IPS DF 19.7 (cell line): ENCODE measurements around the gene CSF1.
"Not testable (repeated sequence)": the region's sequence is repeated elsewhere in the genome, so short reads cannot be mapped to it uniquely, and the experiment has no call there.

Source experiments
- DNase-seq: peaks from one replicate; pipeline ENCODE4 v3.0.0-alpha.2; 2013; ENCODE audit warnings: low read depth, low spot score

CSF1 gene

DNA sequence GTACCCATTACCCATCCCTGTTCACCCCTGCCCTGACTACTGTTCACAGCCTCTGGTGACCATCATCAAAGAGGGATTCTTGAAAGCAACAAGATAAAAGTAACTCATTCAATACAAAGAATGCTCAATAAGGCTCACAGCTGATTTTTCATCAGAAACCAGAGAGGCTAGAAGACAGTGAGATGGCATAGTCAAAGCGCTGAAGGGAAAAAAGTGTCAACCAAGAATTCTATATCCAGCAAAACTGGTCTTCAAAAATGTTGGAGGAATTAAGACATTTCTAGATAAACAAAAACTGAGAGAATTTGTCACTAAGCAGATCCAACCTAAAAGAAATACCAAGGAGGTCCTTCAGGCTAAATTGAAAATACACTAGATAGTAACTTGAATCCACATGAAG is 27.1 kb downstream of the CSF1 start:
- no peak for DNase-seq

DNA sequence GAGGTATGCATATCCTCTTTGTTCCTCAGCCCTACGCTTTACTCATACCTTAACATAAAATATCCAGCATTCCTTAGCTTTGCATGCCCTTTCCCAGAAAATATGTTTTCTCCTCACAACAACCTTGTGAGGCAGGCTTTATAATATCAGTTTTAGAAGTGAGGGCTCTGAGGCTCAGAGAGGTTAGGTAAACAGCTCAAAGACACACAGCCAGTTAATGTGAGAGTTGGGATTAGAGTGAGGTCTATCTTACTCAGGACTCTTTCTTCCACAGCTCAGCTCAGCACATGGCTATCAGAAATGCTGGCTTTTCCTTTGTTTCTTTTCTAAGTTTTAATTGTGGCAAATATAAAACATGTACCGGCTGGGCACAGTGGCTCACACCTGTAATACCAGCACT is 27.9 kb downstream of the CSF1 start:
- no peak for DNase-seq

DNA sequence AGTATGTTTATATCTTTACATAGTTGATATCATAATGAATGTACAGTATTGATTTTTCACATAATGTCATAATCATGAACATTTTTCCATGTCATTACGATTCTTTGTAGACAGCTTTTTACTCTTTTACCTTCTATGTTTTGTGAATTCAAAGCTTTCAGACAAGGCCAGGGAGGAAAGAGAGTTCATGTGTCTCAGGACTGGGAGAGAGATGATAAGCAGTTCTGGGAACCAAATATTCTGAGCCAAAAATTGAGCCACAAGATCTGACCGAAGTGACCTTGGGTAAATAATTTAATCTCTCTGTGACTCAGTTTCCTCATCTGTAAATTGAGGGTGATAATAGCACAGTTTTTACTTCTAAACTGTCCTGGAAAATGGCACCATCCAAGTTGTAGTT is 31.8 kb downstream of the CSF1 start:
- no peak for DNase-seq

DNA sequence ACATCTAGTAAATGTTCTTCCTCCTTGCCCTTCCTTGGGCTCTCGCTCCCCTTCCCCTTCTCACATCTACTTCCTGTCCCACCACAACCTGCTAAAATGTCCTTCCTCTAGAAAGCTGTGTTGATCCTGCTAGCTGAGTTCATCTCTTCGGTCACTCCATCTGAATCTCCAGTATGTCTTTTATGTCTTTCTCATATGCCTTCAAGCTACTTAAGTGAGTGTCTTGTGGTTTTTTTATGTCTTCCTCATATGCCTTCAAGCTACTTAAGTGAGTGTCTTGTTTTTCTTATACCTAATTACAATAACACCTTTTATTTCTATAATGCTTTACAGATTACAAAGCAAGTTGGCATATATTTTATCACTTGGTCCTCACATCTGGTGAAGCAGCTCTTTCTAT is 33.9 kb downstream of the CSF1 start:
- DNase-seq = no peak

DNA sequence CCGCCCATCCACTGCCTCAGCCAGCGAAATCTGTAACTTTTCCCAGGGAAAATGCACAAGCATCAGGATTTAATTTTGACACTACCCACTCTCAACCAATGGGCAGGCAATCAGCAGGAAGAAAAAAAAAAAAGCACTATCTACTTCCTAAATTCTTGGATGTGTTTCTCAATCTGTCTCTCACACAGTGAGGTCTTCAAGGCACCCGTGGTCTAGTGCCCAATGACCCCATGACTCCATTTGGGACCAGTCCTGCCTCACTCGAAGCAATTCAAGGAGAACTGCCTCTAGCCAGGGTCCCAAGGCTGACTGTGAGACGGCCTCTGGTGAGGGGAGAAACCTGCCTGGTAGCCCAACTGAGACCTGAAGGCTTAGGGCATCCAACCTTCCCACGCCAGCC is 35.9 kb downstream of the CSF1 start:
- no peak for DNase-seq

DNA sequence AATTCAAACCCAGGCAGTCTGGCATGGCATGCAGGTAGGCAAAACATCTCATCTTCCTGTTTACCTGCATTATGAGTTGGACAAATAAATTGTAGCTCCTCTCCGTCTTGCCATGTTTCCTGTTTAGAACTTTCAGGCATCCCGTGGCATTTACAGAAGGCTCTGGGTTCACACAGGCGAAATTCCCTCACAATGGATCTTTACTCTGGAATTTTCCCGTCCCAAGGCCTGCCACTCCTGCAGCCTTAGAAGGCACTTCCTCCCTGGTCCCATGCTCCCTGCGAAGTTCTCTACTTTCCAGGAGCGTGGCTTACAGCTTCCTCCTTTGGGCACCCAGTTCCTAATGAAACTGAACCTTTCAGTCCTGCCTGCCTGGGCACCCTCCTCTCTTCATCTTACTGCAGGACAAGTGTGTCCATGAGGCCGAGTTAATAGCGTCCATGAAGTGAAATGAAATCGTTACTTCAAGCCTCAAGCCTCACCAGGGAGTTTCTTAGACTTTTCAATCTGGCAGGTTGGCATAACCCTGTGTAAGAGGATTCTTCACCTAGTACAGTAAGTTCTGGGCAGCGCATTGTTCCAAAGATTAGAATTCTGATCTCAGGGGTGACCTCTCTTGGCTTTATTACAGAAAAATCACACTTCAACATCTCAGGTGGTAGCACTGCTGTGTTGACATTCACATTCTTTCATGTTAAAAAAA is 37.1 kb downstream of the CSF1 start:
- no peak for DNase-seq

DNA sequence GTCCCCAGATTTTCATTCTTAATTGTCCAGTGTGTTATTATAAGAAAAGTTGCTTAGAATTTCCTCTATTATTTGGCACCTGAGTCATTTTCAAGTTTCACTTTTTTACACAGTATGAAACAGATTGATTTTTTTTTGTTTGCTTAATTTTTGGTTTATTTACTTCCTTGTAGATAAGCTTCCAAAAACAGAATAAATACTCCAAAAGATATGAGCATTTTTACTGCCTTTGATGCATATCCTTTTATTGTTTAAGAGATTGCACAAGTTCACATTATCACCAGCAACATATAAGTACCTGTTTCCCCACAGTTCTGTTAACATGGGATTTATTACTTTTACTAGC is 37.6 kb downstream of the CSF1 start:
- DNase-seq = no peak

DNA sequence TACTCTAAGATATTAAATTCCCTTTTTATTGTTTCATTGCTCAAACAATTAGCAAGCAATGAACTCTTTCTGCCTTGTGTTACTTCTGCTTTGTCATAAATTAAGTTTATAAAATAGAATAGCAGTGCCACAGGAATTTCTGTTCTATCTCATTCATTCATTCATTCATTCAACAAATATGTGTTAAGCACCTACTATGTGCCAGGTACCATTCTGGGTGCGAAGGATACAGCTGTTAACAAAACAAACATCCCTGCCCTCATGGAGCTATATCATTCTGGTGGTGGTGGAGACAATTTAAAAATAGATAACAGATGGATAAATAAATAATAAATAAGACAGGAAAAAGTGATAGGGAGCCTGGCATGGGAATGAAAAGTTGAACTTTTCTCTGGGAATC is 39.4 kb downstream of the CSF1 start:
- DNase-seq = no peak

DNA sequence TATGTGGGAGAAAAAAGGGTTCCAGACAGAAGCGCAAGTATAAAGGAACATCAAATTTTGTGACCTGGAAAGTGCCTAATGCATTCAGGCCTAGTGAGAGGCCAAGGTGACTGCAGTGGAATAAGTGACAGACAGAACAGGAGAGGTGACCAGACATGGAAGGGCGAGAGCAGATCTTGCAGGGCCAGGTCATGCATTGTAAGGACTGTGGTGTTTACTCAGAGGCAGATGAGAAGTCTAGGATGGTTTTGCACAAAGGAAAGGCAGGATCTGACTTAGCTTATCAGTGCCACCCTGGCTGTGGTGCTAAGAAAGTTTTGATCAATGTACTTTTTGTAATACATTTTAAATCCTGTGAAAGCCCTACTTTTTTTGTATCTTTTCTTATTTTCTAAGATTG is 39.9 kb downstream of the CSF1 start:
- no peak for DNase-seq

DNA sequence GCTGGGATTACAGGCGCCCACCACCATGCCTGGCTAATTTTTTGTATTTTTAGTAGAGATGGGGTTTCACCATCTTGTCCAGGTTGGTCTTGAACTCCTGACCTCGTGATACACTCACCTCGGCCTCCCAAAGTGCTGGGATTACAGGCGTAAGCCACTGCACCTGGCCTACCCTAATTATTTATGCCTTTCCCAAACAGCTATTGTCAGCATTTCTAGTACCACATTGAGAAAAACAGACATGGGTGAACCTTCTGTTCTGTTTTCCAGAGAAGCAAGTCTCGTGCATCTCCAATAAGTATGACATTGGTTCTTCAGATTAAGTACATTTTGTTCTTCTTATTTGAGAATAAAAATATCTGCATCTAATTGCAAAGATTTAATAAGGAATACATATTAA is 40.9 kb downstream of the CSF1 start:
- DNase-seq = not testable (repeated sequence)

DNA sequence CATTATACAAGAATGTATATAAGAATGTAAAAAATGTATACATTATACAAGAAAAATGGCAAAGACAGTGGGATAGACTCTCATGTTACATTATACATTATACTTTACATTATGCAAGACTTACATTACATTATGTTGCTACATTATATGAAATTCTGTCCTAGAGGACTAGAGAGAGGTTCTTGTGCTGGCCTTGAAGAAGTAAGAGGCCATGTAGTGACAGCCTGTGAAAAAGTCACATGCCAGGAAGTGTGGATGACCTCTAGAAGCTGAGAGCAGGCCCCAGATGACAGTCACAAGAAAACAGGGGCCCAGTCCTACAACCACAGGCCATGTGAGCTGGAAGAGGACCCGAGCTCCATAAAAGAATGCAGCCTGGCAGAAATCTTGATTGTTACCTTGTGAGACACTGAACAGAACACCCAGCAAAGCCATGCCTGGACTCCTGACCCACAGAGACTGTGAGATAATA is 43.4 kb downstream of the CSF1 start:
- no peak for DNase-seq

DNA sequence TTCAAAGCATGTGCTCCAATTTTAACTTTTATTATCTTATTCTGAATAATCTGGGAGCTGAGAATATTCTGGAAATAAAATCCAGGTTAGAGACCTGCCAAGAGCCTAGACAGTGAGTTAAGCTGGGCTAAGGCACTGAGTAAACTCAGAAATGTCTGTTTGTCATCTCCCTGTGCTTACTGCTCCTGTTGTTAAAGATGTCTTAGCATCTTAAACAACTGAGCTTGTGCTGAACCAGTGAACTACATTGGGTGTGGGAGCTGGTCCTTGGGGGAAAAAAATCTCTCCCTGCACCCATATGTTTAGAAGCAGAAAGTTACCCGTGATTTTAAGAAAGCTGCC is 49.0 kb downstream of the CSF1 start:
- no peak for DNase-seq

DNA sequence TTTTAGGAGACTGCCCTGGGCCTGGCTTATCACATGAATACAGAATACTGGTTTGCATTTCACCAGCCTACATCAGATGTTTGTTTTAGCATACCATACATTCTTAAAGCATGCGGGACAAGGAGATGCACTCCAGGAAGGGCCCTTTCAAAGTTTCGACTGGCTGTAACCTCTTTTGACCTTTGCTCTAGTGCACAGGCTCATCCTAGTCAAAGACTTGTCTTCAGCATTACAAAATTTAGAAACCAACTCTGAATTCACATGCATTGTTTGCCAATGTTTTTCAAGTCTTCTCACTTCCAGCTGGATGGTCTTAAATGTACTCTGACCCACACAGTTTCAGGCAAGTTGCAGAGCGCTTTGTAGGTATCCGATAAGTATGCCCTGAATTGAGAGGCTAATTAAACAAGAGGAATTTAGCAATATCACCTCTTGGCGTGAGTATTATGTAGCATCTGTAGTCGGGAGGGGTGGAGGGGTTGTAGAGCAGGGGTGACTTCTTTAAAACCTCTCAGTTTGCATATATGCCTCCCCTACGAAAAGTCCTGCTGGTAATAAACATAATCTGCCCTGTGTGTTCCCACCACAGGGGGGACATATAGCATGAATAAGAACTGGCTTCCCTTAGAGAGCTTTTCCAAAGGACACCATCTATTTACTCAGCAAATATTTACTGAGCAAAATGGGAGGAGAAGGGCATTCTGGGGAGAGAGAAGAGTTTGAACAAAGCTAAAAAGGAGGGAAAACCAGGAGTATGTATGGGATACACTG is 49.5 kb downstream of the CSF1 start:
- DNase-seq = peak; percentile 54

DNA sequence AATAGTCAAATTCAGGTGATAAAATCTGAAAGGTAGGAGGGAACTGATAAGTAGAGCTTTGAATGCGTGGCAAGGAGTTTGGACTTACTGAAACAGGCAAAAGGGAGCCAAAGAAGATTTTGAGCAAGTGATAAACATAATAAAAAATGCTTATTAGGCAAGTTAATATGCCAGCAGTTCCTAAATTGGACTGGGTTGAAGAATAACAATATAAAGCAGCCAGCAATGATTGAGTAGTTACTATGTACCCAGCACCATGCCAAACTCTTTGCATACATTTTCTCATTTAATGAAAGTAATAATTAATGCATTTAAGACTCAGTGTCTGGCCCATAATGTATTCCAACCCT is 50.1 kb downstream of the CSF1 start:
- no peak for DNase-seq

DNA sequence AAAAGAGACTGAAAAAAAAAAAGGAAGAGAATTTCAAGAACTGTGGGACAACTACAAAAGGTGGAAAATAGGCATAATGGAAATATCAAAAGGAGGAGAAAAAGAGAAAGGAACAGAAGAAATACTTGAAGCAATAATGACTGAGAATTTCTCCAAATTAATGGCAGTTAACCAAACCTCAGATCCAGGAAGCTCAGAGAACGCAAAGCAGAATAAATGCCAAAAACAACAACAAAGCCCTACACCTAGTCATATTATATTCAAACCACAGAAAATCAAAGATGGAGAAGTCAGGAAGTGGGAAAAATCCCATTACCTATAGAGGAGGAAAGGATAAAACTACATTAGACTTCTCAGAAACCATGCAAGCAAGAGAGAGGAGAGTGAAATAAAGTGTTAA is 53.2 kb downstream of the CSF1 start:
- no peak for DNase-seq

DNA sequence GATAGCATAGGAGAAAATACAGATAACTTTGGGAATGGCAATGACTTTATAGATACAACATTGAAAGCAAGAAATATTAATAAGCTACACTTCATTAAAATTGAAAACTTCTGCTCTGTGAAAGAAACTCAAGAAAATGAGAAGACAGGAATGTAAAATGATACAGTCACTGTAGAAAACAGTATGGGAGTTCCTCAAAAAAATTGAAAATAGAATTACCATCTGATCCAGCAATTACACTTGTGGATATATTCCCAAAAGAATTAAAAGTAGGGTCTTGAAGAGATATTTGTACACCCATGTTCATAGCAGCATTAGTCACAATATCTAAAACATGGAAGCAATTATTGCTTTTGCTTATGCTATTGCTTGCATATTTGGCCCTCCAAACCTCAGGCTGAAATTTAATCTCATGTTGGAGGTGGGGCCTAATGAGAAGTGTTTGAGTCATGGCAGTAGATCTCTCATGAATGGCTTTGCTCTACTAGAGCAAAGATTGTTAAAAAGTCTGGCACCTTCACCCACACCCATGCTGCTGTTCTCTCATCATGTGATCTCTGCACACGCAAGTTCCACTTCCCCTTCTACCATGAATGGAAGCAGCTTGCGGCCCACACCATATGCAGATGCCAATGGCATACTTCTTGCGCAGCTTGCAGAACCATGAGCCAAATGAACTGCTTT is 58.6 kb downstream of the CSF1 start:
- no peak for DNase-seq

DNA sequence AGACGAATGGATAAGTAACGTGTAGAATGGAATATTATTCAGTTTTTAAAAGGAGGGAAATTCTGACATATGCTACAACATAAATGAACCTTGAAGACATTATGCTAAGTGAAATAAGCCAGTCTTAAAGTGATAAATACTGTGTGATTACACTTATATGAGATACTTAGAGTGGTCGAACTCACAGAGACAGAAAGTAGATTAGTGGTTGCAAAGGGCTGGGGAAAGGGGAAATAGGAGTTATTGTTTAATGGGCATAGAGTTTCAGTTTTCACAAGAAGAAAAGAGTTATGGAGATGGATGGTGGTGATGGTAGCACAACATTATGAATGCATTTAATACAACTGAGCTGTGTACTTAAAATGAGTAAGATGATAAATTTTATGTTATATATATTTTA is 59.3 kb downstream of the CSF1 start:
- no peak for DNase-seq

DNA sequence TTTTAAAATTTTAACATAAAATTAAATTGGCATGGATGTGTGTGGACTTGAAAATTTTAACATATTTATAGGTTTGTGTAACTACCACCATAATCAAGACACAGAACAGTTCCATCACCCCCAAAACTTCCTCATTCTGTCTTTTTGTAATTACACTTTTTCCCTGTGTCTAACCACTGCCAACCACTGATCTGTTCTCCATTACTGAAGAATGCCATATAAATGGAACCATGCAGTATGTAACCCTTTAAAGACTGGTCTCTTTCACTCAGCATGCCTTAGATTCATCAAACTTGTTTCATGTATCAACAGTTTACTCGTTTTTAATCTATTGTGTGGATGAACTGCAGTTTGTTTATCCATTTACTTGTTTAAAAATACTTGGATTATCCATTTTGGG is 60.9 kb downstream of the CSF1 start:
- DNase-seq = no peak

DNA sequence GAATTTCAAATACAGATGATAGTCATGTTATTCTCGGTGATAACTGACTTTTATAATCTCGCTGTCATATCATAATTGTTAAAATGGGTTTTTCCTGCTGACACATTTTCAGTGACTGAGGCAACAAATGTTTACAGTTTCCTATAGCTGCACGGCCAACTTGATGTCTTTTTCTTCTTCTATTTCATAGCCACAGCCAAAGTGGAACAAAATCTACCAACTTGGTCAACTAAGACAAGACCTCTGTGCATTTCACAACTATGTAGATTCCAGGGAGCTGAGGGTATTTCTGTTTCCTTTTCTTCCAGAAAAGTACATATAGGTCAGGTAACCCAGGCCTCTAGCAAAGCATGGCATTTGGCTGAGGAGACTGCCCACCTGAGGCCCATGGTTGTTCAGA is 63.5 kb downstream of the CSF1 start:
- no peak for DNase-seq

DNA sequence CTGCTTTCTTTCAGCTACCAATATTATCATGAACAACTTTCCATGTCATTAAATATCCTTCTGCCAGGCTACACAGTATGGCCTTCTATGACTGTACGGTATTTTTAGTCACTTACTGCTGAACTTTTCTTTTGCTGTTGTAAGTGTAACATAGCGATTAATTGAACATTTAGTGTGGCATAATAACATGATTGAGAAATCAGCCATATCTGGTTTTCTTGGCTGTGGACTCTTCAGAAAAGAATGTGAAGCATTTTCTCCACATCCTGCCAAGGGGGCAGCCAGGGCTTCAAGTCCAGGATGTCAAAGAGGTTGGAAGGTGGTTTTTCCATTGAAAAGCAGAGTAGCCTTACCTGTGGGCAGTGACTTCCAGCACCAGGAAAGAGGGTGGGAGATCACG is 65.1 kb downstream of the CSF1 start:
- no peak for DNase-seq

DNA sequence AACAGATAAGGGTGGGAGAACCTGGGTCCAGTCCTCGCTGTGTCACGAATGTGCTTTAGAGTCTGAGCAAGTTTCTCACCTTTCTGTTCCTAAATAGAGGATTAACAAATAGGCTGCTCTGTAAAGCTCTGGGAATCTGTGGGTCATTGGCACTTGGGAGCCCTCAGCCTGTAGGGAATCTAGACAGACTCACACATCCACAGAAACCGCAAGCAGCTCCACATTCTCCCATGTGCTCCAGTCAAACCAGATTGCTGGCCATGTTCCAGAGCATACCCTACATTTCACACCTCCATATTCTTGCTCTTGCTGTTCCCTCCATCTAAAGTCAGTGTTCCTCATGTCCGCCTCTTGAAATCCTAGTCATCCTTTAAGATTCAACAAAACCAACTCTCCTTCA is 66.1 kb downstream of the CSF1 start:
- DNase-seq = no peak

DNA sequence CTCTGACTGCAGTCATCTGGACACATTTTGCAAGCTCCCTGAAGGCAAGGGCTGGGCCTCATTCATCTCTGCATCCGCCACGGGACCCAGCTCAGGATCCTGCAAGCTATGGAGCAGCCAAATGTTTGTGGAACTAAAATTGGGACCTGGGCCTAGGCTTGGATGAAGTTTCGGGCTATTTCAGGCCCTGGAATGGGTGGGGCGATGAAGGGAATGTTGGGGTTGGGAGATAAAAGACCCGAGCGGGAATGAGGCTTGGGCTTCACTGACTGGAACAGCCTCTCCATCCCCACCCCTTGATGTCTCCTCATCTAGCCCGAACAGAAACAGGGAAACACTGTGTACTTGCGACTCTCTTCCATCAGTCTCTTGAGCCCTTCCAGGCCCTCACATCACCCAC is 66.6 kb downstream of the CSF1 start:
- DNase-seq = no peak
